PC-9 (cell line): ENCODE measurements around the gene ITGB6. TPM values are rescaled to one million over a fixed set of nuclear protein-coding genes. Genes with fewer than 3 reads are reported as not detected.

Source experiments
- BruUV-seq: library from RNA; stranded (reverse); fragments of 400-500 nt; replicated peaks from 2 replicates; lab custom pipeline; 2021; lab: Mats Ljungman, UMichigan
- CTCF ChIA-PET: fragments of 300-600 bp; sonication (Branson Sonifier 250); formaldehyde crosslinking; loops from one replicate; lab custom pipeline; 2022; ENCODE audit warnings: antibody characterized with exemption; lab: Charles Lee
- POLR2A ChIA-PET: fragments of 300-600 bp; sonication (Branson Sonifier 250); formaldehyde crosslinking; loops from one replicate; lab custom pipeline; 2022; ENCODE audit warnings: antibody characterized with exemption; ENCODE audit not compliant: unreplicated experiment; lab: Charles Lee
- DNase-seq, 2 experiments: peaks; one replicate each; pipeline versions ENCODE4 v3.0.0 to v3.0.0-alpha.2; 2015 to 2022; ENCODE audit warnings: mixed read lengths in 1 of 2
- H2AFZ ChIP-seq: fragments of 200-600 bp; sonication (generic); 2 replicates; pipeline ENCODE4 v1.8.1; 2017; ENCODE audit warnings: antibody characterized with exemption
- H3F3A ChIP-seq: fragments of 200-600 bp; sonication (generic); 2 replicates; pipeline ENCODE4 v1.8.1; 2017; ENCODE audit warnings: antibody characterized with exemption, mild to moderate bottlenecking, low read depth; ENCODE audit not compliant: insufficient read depth
- H3K27ac ChIP-seq: fragments of 200-600 bp; sonication (generic); 2 replicates; pipeline ENCODE4 v1.6.1; 2016; ENCODE audit warnings: mixed run types
- H3K27me3 ChIP-seq: fragments of 200-600 bp; sonication (generic); 2 replicates; pipeline ENCODE4 v1.6.1; 2016; ENCODE audit warnings: low read depth, mixed run types; ENCODE audit not compliant: insufficient read depth
- H3K36me3 ChIP-seq: fragments of 200-600 bp; sonication (generic); 2 replicates; pipeline ENCODE4 v1.6.1; 2016; ENCODE audit warnings: low read depth, mixed run types
- H3K4me1 ChIP-seq: fragments of 200-600 bp; sonication (generic); replicated peaks from 2 replicates; pipeline ENCODE4 v1.6.1; 2016; ENCODE audit warnings: mixed run types; ENCODE audit not compliant: insufficient read depth
- H3K4me2 ChIP-seq: fragments of 200-600 bp; sonication (generic); 2 replicates; pipeline ENCODE4 v1.6.1; 2017; ENCODE audit warnings: mixed run types
- H3K4me3 ChIP-seq: fragments of 200-600 bp; sonication (generic); 2 replicates; pipeline ENCODE4 v1.6.1; 2016; ENCODE audit warnings: mixed run types
- H3K79me2 ChIP-seq: fragments of 200-600 bp; sonication (generic); 2 replicates; pipeline ENCODE4 v1.6.1; 2017; ENCODE audit warnings: low read depth, mixed run types
- H3K9me2 ChIP-seq: fragments of 200-600 bp; sonication (generic); 2 replicates; pipeline ENCODE4 v1.8.1; 2017; ENCODE audit warnings: mild to moderate bottlenecking; ENCODE audit not compliant: insufficient read depth
- H3K9me3 ChIP-seq: fragments of 200-600 bp; sonication (generic); 2 replicates; pipeline ENCODE4 v1.8.1; 2016; ENCODE audit warnings: low read depth; ENCODE audit not compliant: insufficient read depth
- H4K20me1 ChIP-seq: fragments of 200-600 bp; sonication (generic); 2 replicates; pipeline ENCODE4 v1.8.1; 2017; ENCODE audit not compliant: insufficient read depth
- CTCF ChIP-seq: fragments of 200-600 bp; sonication (generic); conservative IDR thresholded peaks from 2 replicates; pipeline ENCODE4 v1.6.1; 2017; ENCODE audit warnings: mixed run types, antibody characterized with exemption, mild to moderate bottlenecking, moderate library complexity
- EZH2 ChIP-seq: fragments of 200-600 bp; sonication (generic); IDR thresholded peaks from 2 replicates; pipeline ENCODE4 v1.8.0; 2017; ENCODE audit warnings: antibody characterized with exemption, low read depth
- intact Hi-C: fragments of 100-400 bp; cut with micrococcal nuclease; formaldehyde crosslinking; loops from one replicate; pipeline ENCODE4 v1.10.0; 2022; ENCODE audit not compliant: unreplicated experiment
- total RNA-seq: library from RNA; stranded (reverse); gene quantifications from 2 replicates; pipeline ENCODE4 v1.2.3, GENCODE V29; 2021

Gene ITGB6
- total RNA-seq, 1 experiment from 2014 or later = 24.3 TPM

DNA sequence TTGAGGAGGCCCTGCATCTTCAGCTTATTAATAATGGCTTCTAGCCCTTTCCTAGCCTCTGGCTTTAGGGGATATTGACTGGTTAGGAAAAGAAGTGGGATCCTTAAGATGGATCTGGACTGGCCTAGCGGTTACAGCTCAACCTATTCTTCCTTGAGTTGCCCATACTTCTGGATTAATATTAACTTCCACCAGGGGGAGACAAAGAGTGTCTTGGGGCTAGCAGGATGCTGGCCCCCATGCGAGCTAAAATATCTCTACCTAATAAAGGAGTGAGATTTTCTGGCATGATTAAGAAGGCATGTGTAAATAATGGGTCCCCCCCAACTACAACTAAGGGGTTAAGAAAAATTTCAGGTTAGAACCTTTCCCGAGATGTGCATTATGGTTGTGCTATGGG is 114.4 kb downstream of the ITGB6 start:
- POLR2A ChIA-PET = no interaction called here
- Histone ChIP-seq H3K27ac (no peak overlapping the region), H3K9me3 (peaks cover under 1% of the 10 kb centered on the region), H3K4me2 (no peak overlapping the region), H3K79me2 (no peaks in the 10 kb centered on the region), H4K20me1 (no peaks in the 10 kb centered on the region), H3K36me3 (no peaks in the 10 kb centered on the region), H3F3A (no peaks in the 10 kb centered on the region), H3K4me1 (no peaks in the 10 kb centered on the region), H3K4me3 (no peak overlapping the region), H3K27me3 (no peaks in the 10 kb centered on the region), H3K9me2 (no peaks in the 10 kb centered on the region), H2AFZ (no peak overlapping the region)
- TF ChIP-seq EZH2 (no peak), CTCF (peak; percentile 43; the same call in 1 of the 2 replicates)
- BruUV-seq = no TSS peak
- CTCF ChIA-PET = interaction anchor here (0.9 kb wide), 1 partner anchor 286 kb away, joined by 3 read pairs; no protein-coding TSS in a partner anchor
- no peak for DNase-seq
- intact Hi-C loops = no loop called here

- no TSS peak for BruUV-seq
- Histone ChIP-seq H3K79me2 (no peaks in the 10 kb centered on the region), H3K27ac (no peak overlapping the region), H3K4me3 (no peak overlapping the region), H3K36me3 (no peaks in the 10 kb centered on the region), H3K4me2 (0 out of 2 replicates have a peak overlapping the region, but pooled peaks have one; percentile 30), H3K27me3 (no peaks in the 10 kb centered on the region), H3K9me2 (no peaks in the 10 kb centered on the region), H3K9me3 (no peaks in the 10 kb centered on the region), H3K4me1 (peaks cover 10% of the 10 kb centered on the region), H3F3A (no peaks in the 10 kb centered on the region), H4K20me1 (no peaks in the 10 kb centered on the region), H2AFZ (no peak overlapping the region)
- intact Hi-C loops = no loop called here
- CTCF ChIA-PET = no interaction called here
- no peak for TF ChIP-seq CTCF
- TF ChIP-seq EZH2 = no peak
- POLR2A ChIA-PET = interaction anchor here (0.6 kb wide), 1 partner anchor 246 kb away, joined by 9 read pairs; no protein-coding TSS in a partner anchor
- peak in 1 of 2 experiments; percentile 54 for DNase-seq
Measured at GRCh38 chr2:160077912-160078810, 121.9 kb downstream of the ITGB6 start.

GRCh38 chr2:160076914-160077313 is 123.2 kb downstream of the ITGB6 start:
- TF ChIP-seq EZH2 = no peak
- TF ChIP-seq CTCF = no peak
- Histone ChIP-seq H3K27me3 (no peaks in the 10 kb centered on the region), H3K79me2 (no peaks in the 10 kb centered on the region), H3K27ac (no peak overlapping the region), H3K4me1 (peaks cover 10% of the 10 kb centered on the region), H4K20me1 (no peaks in the 10 kb centered on the region), H3F3A (no peaks in the 10 kb centered on the region), H3K4me3 (no peak overlapping the region), H3K4me2 (no peak overlapping the region), H3K36me3 (no peaks in the 10 kb centered on the region), H2AFZ (no peak overlapping the region), H3K9me2 (no peaks in the 10 kb centered on the region), H3K9me3 (no peaks in the 10 kb centered on the region)
- intact Hi-C loops = no loop called here
- DNase-seq = no peak
- ChIA-PET CTCF (interaction anchor here (0.6 kb wide), 1 partner anchor 230 kb away, joined by 3 read pairs; no protein-coding TSS in a partner anchor), POLR2A (no interaction called here)
- no TSS peak for BruUV-seq
